Type B pancreatic cell (in vitro differentiated cells): Measurements from ENCODE around the gene KRT72. TPM values are rescaled to one million over a fixed set of nuclear protein-coding genes. Genes with fewer than 3 reads are reported as not detected.

Source experiments
- DNase-seq: peaks from one replicate; pipeline ENCODE4 v3.0.0; 2021; ENCODE audit warnings: mixed read lengths; ENCODE audit not compliant: unreplicated experiment; ENCODE audit errors: extremely low spot score
- H3K27ac Mint-ChIP-seq: 2 replicates; pipeline ENCODE4 v1.8.0; 2021; ENCODE audit warnings: mild to moderate bottlenecking, mixed read lengths
- H3K27me3 Mint-ChIP-seq: 2 replicates; pipeline ENCODE4 v1.8.0; 2021; ENCODE audit warnings: mixed read lengths
- H3K36me3 Mint-ChIP-seq: 2 replicates; pipeline ENCODE4 v1.8.0; 2021; ENCODE audit warnings: mixed read lengths
- H3K4me1 Mint-ChIP-seq: one replicate; pipeline ENCODE4 v1.8.0; 2021; ENCODE audit warnings: mixed read lengths; ENCODE audit not compliant: unreplicated experiment
- H3K4me3 Mint-ChIP-seq: 2 replicates; pipeline ENCODE4 v1.8.0; 2021; ENCODE audit warnings: mild to moderate bottlenecking, mixed read lengths
- H3K9me3 Mint-ChIP-seq: 2 replicates; pipeline ENCODE4 v1.8.0; 2021; ENCODE audit warnings: mixed read lengths
- CTCF ChIP-seq: fragments of 200-600 bp; sonication (generic); conservative IDR thresholded peaks from 2 replicates; pipeline ENCODE4 v1.5.0; 2021; ENCODE audit warnings: antibody characterized with exemption, mild to moderate bottlenecking
- total RNA-seq: library from RNA; stranded (reverse); gene quantifications from 2 replicates; pipeline ENCODE4 v1.2.1, GENCODE V29; 2021; ENCODE audit warnings: low replicate concordance

Gene KRT72
- total RNA-seq, 1 donor from 2014 or later, result 0.48 TPM

- no peak for DNase-seq
- H3K27me3 Mint-ChIP-seq, result peaks cover 17% of the 10 kb centered on the region
- peaks cover 10% of the 10 kb centered on the region for H3K4me1 Mint-ChIP-seq
- H3K9me3 Mint-ChIP-seq, result no peaks in the 10 kb centered on the region
- TF ChIP-seq CTCF, result no peak
- no peak overlapping the region for H3K27ac Mint-ChIP-seq
- H3K4me3 Mint-ChIP-seq, result no peak overlapping the region
- H3K36me3 Mint-ChIP-seq, result no peaks in the 10 kb centered on the region
These were observed 59.1 kb downstream of the KRT72 start for GRCh38 chr12:52542157-52542556.

- H3K36me3 Mint-ChIP-seq, result no peaks in the 10 kb centered on the region
- H3K9me3 Mint-ChIP-seq, result no peaks in the 10 kb centered on the region
- TF ChIP-seq CTCF, result no peak
- H3K27ac Mint-ChIP-seq, result no peak overlapping the region
- no peak for DNase-seq
- peaks cover 10% of the 10 kb centered on the region for H3K4me1 Mint-ChIP-seq
- peaks cover 15% of the 10 kb centered on the region for H3K27me3 Mint-ChIP-seq
- H3K4me3 Mint-ChIP-seq, result no peak overlapping the region
These were observed 59.6 kb downstream of the KRT72 start for GRCh38 chr12:52541709-52542108.

- Mint-ChIP-seq H3K4me3 (no peak overlapping the region), H3K27ac (no peak overlapping the region), H3K27me3 (peaks cover 12% of the 10 kb centered on the region), H3K9me3 (no peaks in the 10 kb centered on the region), H3K4me1 (peaks cover 10% of the 10 kb centered on the region), H3K36me3 (no peaks in the 10 kb centered on the region)
- no peak for DNase-seq
- no peak for TF ChIP-seq CTCF
These were observed 60.7 kb downstream of the KRT72 start for GRCh38 chr12:52540531-52540930.

- H3K27ac Mint-ChIP-seq, result no peak overlapping the region
- peaks cover 10% of the 10 kb centered on the region for H3K4me1 Mint-ChIP-seq
- no peak overlapping the region for H3K4me3 Mint-ChIP-seq
- no peaks in the 10 kb centered on the region for H3K9me3 Mint-ChIP-seq
- no peak for DNase-seq
- peaks cover 12% of the 10 kb centered on the region for H3K27me3 Mint-ChIP-seq
- no peak for TF ChIP-seq CTCF
- no peaks in the 10 kb centered on the region for H3K36me3 Mint-ChIP-seq
These were observed 61.5 kb downstream of the KRT72 start for GRCh38 chr12:52539821-52540173.

- Mint-ChIP-seq H3K36me3 (no peaks in the 10 kb centered on the region), H3K4me1 (peaks cover 10% of the 10 kb centered on the region), H3K4me3 (peak overlapping the region; percentile 36), H3K9me3 (no peaks in the 10 kb centered on the region), H3K27ac (peak overlapping the region; percentile 61), H3K27me3 (peaks cover 12% of the 10 kb centered on the region)
- no peak for TF ChIP-seq CTCF
- DNase-seq, result no peak
These were observed 62.0 kb downstream of the KRT72 start for GRCh38 chr12:52539083-52539820.
